Esophagus muscularis mucosa (tissue), 3 donors: Measurements from ENCODE around the gene LOXL3.

Experiments used
- CTCF ChIP-seq, 3 experiments: fragments of 200-600 bp in 2 of 3; fragments of 450-650 bp in 1 of 3; sonication (generic) in 2 of 3; IDR thresholded peaks; one replicate each; pipeline ENCODE4 v1.5.1; 2017 to 2019; ENCODE audit warnings: antibody characterized with exemption in 3 of 3, mild to moderate bottlenecking in 2 of 3, moderate library complexity in 1 of 3
- POLR2A ChIP-seq: fragments of 450-650 bp; IDR thresholded peaks from one replicate; pipeline ENCODE4 v1.6.1; 2017; ENCODE audit warnings: antibody characterized with exemption, moderate library complexity, mild to moderate bottlenecking, low read depth
- POLR2AphosphoS5 ChIP-seq, 2 donors: sonication (generic); formaldehyde crosslinking; IDR thresholded peaks; one replicate each; pipeline ENCODE4 v1.6.1; 2017; ENCODE audit warnings: antibody characterized with exemption in 2 of 2

- TF ChIP-seq CTCF (IDR thresholded peaks at IDR 0.05) (no peak), POLR2A (no peak), POLR2AphosphoS5 (IDR thresholded peaks at IDR 0.05) (no peak)
Measured at GRCh38 chr2:74593826-74594772, 40.4 kb upstream of the LOXL3 start.
